Measurements from ENCODE around the gene EXOC3L1.
A peak's percentile ranks its signal among the peaks of the same experiment; 100 is the strongest.

EXOC3L1 gene

DNA sequence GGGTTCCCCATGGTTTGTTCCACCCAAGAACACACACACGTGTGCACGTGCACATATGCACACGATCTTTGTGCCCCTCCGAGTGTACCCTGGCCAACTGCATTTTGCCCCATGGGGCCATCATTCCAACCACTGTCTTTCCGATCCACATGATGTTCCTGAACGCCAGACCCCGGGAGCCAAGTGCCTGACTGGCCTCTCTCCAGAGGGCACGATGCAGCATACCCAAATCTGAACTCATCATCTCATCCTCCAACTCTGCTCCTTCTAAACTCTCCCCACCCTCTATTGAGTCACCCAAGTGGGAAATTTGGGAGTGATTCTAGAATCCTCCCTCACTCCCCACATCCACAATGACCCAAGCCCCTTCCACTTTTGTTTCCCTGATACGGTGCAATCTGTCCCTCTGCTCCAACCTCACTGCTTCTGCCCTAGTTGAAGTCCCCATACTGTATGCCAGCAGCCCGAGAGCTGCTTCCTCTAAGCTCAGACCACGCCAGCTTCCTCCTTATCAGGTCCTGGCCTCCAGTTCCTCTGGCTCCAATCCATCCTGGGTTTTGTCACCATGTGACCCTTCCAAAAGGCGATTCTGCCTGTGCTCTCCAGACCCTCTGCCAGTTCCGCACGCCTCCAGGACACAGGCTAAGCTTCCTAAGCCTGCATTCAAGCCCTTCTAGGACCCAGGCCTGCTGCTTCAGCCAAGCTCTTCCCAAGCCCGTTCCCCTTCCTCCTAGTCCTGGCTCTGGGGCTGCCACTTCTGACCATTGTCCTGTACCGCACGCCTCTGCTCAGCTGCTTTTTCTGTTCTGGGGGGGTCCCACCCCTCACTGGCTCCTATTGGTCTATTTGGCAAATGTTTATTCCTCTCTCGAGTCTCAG lies 26.9 kb upstream of the EXOC3L1 start:
- no peak for DNase-seq (ENCODE audit: low spot score)

DNA sequence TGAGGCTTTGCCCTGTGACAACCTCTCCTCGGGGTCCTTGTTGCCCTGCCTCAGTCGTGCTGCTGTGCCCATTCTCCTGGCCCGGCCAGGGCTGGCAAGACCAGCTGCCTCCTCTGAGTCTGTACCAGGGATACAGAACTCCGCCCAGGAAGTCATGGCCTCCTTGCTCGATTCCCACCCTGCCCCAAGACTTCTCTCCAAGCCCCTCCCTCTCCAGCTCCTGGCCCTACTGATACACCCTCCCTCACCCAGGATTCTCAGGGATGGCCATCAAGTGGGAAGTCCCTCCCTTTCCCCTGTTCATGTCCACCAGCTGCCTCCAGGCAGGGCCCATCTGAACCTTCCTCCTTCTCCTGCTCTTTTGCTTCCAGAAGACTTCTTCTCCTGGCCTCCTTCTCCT lies 25.8 kb upstream of the EXOC3L1 start:
- no peak for DNase-seq (ENCODE audit: low spot score)

DNA sequence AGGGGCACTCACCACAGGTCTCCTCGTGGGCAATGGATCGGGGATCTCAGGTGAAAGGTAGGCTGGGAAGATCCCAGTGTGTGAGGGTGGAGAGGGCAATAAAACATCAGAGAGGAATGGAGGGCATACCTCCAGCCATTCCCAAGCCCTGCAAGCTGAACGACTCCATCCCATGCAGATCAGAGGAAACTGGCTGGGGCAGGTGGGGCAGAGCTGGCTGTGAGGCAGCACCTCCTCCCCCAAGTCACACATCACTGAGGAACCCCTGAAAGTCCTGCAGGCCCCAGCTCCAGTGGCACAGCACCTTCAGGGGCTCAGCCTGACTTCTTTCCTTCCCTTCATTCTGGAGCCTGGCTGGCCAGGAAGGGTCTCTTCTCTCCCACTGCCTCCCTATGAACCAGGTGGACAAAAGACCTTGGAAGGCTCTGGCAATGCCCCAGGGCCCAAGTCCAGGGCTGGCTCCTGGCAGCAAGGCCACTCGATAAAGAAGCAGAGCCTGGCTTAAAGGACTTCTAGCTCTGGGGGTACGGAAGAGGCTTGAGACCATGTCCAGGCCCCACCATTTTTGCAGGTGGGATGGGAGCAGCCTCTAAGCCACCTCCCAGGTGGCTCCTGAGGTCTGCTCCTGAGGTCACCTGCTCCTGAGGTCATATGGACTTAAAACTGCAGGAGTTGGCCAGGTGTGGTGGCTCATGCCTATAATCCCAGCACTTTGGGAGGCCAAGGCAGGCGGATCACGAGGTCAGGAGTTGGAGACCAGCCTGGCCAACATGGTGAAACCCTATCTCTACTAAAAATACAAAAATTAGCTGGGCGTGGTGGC lies 23.5 kb upstream of the EXOC3L1 start:
- no peak for DNase-seq (ENCODE audit: low spot score)

DNA sequence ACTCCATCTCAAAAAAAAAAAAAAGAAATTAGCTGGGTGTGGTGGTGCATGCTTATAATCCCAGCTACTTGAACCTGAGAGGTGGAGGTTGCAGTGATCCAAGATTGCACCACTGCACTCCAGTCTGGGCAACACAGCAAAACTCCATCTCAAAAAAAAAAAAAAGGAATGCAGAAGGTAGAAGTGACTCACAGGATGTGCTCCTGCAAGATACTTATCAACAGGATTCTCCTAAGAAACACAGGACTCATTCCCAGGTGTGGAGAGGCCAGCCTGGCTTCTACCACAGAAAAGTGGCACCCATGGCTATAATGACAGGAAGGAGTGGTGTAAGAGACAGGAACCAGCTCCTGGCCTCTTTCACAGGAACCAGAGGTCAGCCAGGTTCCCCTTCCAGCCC lies 22.8 kb upstream of the EXOC3L1 start:
- peak; percentile 83 for DNase-seq (ENCODE audit: low spot score)

DNA sequence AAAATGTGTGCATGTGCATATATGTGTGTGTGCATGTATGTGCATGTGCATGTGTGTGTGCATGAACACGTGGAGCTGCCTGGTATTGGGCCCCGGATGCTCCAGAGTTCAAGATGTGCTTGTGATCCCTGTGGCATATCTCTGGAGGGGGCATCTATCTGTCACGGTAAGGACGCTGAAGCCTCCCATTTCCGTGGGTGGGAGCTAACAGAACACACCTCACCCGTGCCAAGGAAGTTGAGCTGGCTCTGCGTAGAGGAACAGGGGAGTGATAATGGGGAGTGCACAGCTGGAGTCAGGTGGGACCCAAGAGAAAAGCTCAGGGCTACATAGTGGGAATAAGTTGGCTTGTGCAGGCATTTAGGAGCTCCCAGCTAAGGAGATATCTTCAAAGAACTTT lies 21.7 kb upstream of the EXOC3L1 start:
- DNase-seq (ENCODE audit: low spot score) = no peak

DNA sequence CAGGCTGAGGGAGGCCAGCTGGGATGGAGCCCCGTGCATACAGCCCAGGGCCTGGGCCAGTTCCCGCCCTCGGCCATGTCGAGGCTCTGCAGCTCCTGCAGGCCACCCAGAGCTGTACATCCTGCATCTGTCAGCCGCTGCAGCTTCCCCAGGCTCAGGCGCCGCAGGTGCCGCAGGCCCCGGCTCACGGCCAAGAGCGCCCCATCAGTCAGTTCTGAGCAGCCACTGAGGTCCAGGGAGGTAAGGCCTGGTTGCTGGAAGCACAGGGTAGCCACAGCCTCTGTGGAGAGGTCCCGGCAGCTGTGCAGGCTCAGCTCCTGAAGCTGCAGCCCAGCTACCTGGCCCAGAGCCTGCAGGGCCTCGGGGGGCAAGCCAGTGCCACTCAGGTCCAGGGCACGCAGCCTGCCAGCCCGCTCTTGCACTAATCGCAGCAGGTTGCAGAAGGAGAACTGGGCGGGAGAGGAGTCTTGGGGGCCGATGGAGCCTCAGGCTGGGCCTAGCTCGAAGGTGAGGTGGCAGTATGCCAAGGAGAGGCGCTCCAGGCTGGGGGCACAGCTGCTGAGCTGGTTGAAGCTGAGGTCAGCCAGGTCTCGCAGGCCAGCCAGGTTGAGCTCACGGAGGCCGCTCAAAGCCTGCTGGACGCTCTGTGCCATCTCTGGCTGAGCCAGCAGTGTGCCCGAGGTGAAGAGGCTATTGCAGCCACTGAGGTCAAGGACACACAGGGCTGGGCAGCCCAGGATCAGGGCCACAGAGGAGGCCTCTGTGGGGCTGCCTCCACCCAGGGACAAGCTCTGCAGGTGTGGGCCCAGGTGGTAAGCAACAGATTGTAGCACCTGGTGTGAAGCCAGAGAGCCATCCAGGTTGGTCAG lies 20.4 kb upstream of the EXOC3L1 start:
- no peak for DNase-seq (ENCODE audit: low spot score)

DNA sequence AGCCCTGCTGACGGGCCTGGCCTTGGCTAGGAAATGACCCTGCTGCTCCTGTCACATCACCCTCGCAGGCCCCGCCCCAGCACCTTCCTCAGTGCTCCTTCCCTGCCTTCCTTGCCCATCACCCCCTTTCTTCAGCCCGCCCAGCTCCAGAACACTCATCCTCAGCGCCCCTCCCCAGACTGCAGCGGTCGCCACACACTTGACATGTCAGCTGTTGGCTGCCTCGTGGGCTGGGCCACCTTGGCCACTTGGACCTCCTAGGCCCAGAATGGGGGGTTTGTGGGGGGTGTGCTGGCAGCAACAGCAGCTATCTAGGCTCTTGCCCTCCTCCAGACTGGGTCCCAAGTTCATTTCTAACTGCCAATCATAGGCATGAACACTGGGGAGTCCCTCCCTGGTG lies 19.6 kb upstream of the EXOC3L1 start:
- DNase-seq (ENCODE audit: low spot score) = no peak

DNA sequence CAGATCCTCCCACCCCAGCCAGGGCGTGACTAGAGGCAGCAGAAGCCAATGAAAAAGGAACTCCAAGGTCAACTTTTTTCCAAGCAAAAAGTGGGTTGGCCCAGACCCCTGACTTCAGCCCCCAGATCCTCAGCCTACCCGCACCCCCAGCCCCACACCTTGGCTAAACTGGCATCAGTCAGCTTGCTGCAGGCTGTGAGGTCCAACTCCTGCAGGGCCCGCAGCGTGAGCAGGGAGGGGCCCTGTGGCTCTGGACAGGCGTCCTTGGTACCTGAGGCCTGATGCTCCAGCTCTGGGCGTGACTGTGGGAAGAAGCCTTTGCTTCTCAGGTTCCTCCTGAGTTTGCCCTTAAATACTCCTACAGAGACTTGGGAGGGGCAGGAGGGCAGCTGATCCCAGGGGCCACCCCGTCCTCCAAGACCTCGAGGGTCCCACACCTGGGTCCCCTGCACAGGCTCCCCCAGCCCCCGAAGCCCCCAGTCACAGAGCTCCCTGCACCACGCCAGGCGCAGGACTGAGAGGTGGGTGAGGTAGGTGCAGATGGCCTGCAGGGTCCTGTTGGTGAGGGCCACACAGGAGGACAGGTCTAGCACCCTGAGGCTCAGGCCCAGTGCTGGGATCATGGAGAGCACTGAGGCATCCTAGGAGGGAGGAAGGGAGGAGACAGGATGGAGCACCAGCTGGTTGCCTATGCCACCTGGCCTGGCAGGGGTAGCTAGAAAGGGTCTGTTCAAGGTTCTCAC lies 18.4 kb upstream of the EXOC3L1 start:
- no peak for DNase-seq (ENCODE audit: low spot score)

DNA sequence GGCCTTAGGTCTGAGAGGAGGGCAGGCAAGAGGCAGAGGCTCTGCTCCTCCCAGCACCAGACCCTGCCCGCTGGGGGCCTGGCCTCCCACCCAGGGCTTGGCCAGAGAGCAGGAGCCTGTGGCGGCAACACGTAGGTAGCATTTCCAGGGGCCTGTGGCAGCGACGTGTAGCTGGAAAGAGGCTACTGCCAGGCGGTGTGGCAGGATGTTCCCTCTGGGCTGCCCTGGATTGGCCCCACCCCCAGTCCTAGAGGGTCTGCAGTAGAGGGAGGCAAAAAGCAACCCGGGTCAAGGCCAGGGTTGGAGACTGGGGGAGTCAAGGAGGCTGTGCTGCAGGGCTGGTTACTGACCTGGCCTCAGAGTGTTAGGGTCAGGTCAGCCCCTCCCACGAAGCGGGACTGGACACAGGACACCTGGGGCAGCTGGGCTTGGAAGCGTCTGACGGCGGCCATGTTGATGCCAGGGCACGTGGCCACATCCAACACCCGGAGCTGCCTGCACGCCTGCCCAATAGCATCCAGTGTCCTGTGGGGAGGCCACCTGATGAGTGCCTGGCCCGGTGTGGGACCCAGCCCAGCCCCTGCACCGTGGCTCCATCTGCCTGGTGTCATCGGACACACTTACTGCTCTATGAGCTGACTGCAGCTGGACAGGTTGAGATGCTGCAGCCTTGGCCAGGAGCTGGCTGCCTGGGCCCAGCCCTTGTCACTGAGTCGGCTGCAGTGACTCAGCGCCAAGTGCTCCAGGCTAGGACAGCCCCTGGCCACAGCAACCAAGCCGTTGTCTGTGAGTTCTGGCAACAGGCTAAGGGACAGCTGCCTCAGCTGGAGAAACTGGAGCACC lies 17.5 kb upstream of the EXOC3L1 start:
- peak; percentile 76 for DNase-seq (ENCODE audit: low spot score)

DNA sequence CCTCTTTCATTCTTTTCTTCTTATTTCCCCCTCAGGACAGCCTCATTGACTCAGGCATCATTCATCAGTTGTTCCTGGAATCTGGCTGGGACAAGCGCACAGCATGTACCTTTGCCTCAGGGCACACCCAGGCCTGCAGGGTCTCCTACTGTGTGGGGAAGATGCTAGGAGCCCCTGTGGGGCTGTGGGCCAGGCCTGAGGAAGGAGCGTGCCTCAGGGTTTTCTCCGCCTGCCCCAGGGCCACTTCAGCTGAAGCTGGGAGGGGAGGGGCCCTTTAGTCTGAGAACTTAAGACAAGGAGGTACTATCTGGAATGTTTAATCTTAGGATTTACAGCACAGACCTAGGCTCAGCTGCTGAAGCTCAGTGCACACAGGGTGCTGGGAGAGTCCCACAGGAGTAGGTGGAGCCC lies 16.9 kb upstream of the EXOC3L1 start:
- DNase-seq (ENCODE audit: low spot score) = no peak

DNA sequence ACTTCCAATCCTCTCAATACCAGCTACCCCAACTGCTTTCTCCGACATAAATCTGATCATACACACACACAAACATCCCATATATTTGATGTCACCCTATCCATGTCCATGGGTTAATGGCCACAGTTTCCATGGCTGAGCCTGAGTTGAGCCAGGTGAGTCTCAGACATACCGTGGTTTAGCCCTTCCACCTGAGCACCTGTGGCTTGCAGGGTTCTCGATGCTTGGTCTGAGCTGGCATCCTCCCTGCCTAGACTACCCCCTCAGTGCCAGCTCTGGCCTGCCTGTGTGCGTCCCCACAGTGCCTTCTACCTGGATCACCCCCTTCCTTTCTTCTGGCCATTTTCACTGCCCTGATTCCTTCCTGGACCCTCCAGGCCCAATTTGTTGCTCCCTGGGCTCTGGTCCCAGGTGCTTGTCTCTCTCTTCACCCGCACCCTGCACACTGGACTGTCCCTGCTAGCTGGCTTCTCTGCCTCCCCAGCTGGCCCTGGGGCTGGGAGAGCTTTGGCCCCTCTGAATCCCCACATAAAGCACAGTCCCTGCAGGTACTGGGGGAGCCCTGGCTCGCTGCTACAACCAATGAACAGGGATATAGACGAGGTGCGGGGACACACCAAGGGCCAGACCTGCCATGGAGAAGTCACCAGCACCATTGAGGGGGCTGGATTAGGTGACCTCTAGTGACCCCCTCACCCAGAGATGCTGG lies 16.3 kb upstream of the EXOC3L1 start:
- DNase-seq (ENCODE audit: low spot score) = no peak

DNA sequence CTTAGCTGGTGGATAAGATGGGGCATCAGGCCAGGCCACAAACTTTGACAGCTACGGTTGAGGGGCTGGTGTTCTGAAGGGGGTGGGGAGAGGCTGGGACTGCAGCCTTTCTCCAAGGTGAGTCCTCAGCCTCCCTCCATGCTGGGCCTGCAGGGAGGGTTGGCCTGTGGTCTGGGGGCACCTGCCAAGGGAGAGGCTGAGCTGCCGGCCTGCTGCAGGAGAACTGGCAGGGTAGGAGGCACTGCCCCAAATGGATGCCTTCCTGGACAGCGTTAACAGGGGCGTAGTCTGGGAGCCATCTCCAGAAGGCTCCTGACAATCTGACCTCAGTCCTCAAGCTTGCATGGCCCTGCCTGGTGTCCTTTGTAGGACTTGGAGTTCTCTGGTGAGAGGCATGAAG lies 14.1 kb upstream of the EXOC3L1 start:
- DNase-seq (ENCODE audit: low spot score) = no peak

DNA sequence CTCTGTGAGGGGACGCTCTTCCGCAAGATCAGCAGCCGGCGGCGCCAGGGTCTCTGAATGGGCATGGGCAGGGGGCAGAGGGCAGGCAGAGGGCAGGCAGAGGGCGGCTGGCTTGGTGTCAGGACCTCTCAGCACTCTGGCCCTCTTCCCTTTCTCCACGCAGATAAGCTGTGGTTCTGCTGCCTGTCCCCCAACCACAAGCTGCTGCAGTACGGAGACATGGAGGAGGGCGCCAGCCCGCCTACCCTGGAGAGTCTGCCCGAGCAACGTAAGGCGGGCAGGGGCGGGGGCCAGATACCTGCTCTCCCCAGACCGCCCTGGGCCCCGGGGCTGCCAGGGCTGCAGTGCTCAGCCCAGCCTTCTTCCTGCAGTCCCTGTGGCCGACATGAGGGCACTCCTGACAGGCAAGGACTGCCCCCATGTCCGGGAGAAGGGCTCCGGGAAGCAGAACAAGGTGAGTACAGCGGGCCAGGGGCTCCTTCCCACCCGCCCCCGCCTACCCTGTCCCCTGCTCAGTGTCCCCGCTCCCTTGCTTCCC lies 13.1 kb upstream of the EXOC3L1 start:
- no peak for DNase-seq (ENCODE audit: low spot score)

DNA sequence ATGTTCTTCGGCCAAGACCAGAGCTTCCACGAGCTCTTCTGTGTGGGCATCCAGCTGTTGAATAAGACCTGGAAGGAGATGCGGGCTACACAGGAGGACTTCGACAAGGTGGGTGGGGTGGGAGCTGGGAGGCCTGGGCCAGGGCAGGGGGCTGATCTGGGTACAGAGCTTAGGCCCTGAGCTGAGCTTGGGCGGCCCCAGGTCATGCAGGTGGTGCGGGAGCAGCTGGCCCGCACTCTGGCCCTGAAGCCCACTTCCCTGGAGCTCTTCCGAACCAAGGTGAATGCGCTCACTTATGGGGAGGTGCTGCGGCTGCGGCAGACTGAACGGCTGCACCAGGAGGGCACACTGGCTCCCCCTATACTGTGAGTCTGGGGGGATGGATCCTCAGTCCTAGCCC lies 12.5 kb upstream of the EXOC3L1 start:
- DNase-seq (ENCODE audit: low spot score) = no peak

DNA sequence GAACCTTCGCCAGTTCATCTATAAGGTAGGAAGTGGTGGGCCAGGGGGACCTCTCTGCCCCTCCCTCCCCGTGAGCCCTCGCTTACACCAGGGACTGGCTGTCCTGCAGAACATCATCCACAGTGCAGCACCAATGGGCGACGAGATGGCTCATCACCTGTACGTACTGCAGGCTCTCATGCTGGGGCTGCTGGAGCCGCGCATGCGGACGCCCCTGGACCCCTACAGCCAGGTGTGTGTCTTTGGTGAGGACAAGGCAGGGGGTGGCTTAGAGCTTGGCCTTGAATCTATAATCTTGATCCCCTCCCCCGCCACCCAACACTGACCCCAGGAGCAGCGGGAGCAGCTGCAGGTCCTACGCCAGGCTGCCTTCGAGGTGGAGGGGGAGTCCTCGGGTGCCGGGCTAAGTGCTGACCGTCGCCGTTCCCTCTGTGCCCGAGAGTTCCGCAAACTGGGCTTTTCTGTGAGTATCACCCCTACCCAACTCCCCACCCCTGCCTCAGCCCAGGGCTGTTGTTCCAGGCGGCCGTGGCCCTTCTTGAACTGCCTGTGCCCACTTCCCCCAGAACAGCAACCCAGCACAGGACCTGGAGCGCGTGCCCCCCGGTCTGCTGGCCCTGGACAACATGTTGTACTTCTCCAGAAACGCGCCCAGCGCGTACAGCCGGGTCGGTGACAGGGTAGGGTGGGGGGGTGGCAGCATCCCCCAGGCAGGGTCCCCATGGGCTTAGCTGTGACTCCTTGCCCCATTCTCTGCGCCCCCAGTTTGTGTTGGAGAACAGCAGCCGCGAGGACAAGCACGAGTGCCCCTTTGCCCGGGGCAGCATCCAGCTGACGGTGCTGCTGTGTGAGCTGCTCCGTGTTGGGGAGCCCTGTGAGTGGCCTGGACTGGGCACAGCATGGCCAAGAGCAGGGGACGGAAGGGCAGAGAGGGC lies 11.7 kb upstream of the EXOC3L1 start:
- DNase-seq (ENCODE audit: low spot score) = no peak

DNA sequence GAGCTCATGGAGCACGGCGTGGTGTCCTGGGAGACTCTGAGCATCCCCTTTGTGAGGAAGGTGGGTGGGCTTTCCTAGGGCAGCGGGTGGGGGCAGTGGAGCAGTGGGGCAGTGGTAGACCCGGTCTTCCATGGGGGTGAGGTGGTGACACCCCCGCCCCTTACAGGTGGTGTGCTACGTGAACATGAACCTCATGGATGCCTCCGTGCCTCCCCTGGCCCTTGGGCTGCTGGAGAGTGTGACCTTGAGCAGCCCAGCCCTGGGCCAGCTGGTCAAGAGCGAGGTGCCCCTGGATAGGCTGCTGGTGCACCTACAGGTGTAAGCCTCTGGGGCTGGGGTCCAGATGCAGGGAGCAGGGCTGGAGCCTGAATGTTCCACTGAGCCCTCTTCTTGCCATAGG lies 10.6 kb upstream of the EXOC3L1 start:
- no peak for DNase-seq (ENCODE audit: low spot score)

DNA sequence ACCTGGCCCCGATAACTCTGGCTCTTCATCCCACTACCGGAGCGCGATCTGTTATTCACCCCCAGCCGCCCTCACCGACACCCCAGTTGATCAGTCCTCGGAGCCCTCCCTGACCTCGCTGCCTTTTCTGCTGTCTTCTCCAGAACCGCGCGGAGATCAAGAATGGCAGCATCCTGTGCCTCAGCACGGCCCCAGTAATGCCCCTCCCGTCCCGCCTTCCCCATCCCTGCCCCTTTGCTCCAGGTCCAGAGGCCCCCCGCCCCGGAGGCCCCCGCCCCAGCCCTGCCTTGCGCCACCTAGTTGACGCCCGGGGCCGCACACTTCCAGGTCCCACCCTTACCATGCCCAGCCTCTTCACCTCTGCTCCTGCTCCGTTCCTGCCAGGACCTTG lies 9.9 kb upstream of the EXOC3L1 start:
- DNase-seq (ENCODE audit: low spot score) = no peak

DNA sequence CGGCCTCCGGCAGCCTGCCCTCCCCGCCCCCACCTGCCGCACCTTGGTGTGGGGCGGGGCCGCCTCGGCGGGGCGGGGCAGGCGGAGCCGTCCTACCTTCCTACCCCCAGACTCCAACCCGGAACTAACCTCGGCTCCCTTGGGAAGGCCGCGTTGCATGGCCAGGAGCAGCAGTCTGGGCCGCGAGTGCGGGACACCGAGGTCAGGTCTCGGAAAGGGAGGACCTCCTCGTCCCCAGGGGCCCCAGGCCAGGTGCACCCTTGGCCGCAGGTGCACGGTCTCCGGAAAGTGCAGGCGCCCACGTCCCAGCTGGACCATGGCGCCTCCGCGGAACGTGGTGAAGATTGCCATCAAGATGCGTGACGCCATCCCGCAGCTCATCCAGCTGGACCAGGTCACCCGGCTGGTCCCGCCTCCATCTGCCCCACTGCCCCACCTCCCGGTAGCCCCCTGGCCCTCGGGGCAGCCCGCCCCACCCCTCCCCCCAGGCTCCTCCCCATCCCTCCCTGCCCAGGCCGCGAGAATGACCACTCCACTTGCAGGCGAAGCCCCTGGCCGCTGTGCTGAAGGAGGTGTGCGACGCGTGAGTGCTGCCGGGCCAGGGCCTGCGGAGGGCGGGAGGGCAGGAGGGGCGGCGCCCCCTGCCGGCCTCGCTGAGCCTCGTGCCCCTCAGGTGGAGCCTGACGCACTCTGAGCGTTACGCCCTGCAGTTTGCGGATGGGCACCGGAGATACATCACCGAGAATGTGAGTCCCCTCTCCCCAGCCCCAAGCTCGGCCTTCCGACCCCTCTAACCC lies 9.3 kb upstream of the EXOC3L1 start, which contains the start of gene ELMO3:
TSS of gene ELMO3 (plus strand) at position 121 of the 797 bp plus-strand sequence. CDS start at position 317, 196 bp downstream.
- peak; percentile 69 for DNase-seq (ENCODE audit: low spot score)
